GM12878 (cell line): Measurements from ENCODE around the gene LIX1. TPM values are rescaled to one million over a fixed set of nuclear protein-coding genes. Genes with fewer than 3 reads are reported as not detected.

Experiments
- ATAC-seq: fragments of 200-7000 bp; cut with Tn5 transposase; 3 replicates; pipeline ENCODE4 v1.9.1; 2020; ENCODE audit warnings: mild to moderate bottlenecking, moderate library complexity
- BruUV-seq: library from RNA; stranded (reverse); fragments of 400-500 nt; replicated peaks from 2 replicates; lab custom pipeline; 2021; lab: Mats Ljungman, UMichigan
- CTCF ChIA-PET: fragments of 300-600 bp; sonication (Branson Sonifier 250); formaldehyde crosslinking; extraction: SDS; loops from one replicate; lab custom pipeline; 2021; ENCODE audit warnings: inconsistent platforms; lab: Yijun Ruan, JAX
- POLR2A ChIA-PET: fragments of 350-600 bp; formaldehyde crosslinking; extraction: SDS; loops from one replicate; lab custom pipeline; 2021; ENCODE audit warnings: inconsistent platforms; lab: Charles Lee
- RAD21 ChIA-PET: fragments of 300-600 bp; sonication (Branson Sonifier 250); formaldehyde crosslinking; loops from one replicate; lab custom pipeline; 2023; ENCODE audit warnings: antibody characterized with exemption; ENCODE audit not compliant: unreplicated experiment; lab: Charles Lee
- SMC1A ChIA-PET: fragments of 300-600 bp; sonication (Branson Sonifier 250); formaldehyde crosslinking; loops from one replicate; lab custom pipeline; 2023; ENCODE audit not compliant: unreplicated experiment, uncharacterized antibody; lab: Charles Lee
- DNase-seq: peaks from one replicate; pipeline ENCODE4 v3.0.0-alpha.2; 2011; ENCODE audit warnings: low read depth, low spot score
- FAIRE-seq: peaks from 3 replicates; lab custom pipeline; 2011; peaks lifted over from hg19 to GRCh38; lab: Jason Lieb, UNC
- H2AFZ ChIP-seq: 2 replicates; pipeline ENCODE4 v1.6.0; 2011; ENCODE audit warnings: low read depth, low read length, control low read depth; ENCODE audit not compliant: control insufficient read depth
- H3K27ac ChIP-seq: 2 replicates; pipeline ENCODE4 v1.5.1; 2011; ENCODE audit warnings: control low read depth; ENCODE audit not compliant: control insufficient read depth, insufficient read depth
- H3K27me3 ChIP-seq, 2 experiments: replicated peaks in 1 of 2; 2 replicates each; pipeline versions ENCODE4 v1.6.0 to v1.6.1; 2011; ENCODE audit warnings: low read length in 1 of 2; ENCODE audit not compliant: control insufficient read depth in 2 of 2, insufficient read depth in 2 of 2
- H3K36me3 ChIP-seq, 2 experiments: 2 replicates each; pipeline ENCODE4 v1.5.1; 2011; ENCODE audit warnings: low read length in 1 of 2; ENCODE audit not compliant: control insufficient read depth in 2 of 2, insufficient read depth in 2 of 2
- H3K4me1 ChIP-seq: 2 replicates; pipeline ENCODE4 v1.6.1; 2011; ENCODE audit warnings: mild to moderate bottlenecking, low read length, moderate library complexity, mixed read lengths; ENCODE audit not compliant: control insufficient read depth, insufficient read depth
- H3K4me2 ChIP-seq: 2 replicates; pipeline ENCODE4 v1.6.0; 2011; ENCODE audit warnings: control low read depth; ENCODE audit not compliant: control insufficient read depth, insufficient read depth
- H3K4me3 ChIP-seq: fragments of 200-600 bp; sonication (generic); 2 replicates; pipeline ENCODE4 v1.5.1; 2016
- H3K79me2 ChIP-seq: 2 replicates; pipeline ENCODE4 v1.6.0; 2011; ENCODE audit warnings: low read length; ENCODE audit not compliant: control insufficient read depth, insufficient read depth
- H3K9ac ChIP-seq: 2 replicates; pipeline ENCODE4 v1.8.0; 2011; ENCODE audit warnings: low read length, control low read depth, mixed read lengths; ENCODE audit not compliant: control insufficient read depth, insufficient read depth
- H3K9me3 ChIP-seq: replicated peaks from 3 replicates; pipeline ENCODE4 v1.5.1; 2011; ENCODE audit warnings: mild to moderate bottlenecking, low read length; ENCODE audit not compliant: control insufficient read depth, insufficient read depth
- H4K20me1 ChIP-seq: 2 replicates; pipeline ENCODE4 v1.6.0; 2011; ENCODE audit not compliant: control insufficient read depth, insufficient read depth
- CTCF ChIP-seq, 3 experiments: IDR thresholded peaks in 2 of 3; conservative IDR thresholded peaks in 1 of 3; 2 replicates each; pipeline ENCODE4 v1.5.1; 2011; ENCODE audit warnings: low read depth in 3 of 3, low read length in 3 of 3, mild to moderate bottlenecking in 3 of 3, control low read depth in 2 of 3, moderate library complexity in 2 of 3, inconsistent platforms in 1 of 3, mixed read lengths in 1 of 3; ENCODE audit not compliant: control insufficient read depth in 2 of 3, insufficient read depth in 1 of 3; ENCODE audit errors: extremely low read depth in 1 of 3
- DPF2 ChIP-seq: fragments of 450-650 bp; IDR thresholded peaks from 2 replicates; pipeline ENCODE4 v1.6.1; 2017; ENCODE audit warnings: mild to moderate bottlenecking
- MYC ChIP-seq: IDR thresholded peaks from 2 replicates; pipeline ENCODE4 v1.6.1; 2011; ENCODE audit warnings: mild to moderate bottlenecking, low read length, moderate library complexity, inconsistent platforms; ENCODE audit not compliant: insufficient read depth, insufficient replicate concordance, insufficient read length, severe bottlenecking
- RAD21 ChIP-seq: IDR thresholded peaks from 2 replicates; pipeline ENCODE4 v1.6.1; 2011; ENCODE audit warnings: mild to moderate bottlenecking, low read depth, low read length, moderate library complexity; ENCODE audit not compliant: insufficient read depth
- SMC3 ChIP-seq: IDR thresholded peaks from 2 replicates; pipeline ENCODE4 v1.6.1; 2011; ENCODE audit warnings: low read length, improper control_type of control experiment, borderline replicate concordance
- WGBS: methylation state at CpG from one replicate; pipeline ENCODE4 v1.1.6; 2016; ENCODE audit warnings: low lambda C conversion rate; ENCODE audit not compliant: insufficient replicate concordance, insufficient coverage; ENCODE audit errors: missing lambda C conversion rate; 5-methylcytosine and 5-hydroxymethylcytosine counted together
- in situ Hi-C: fragments of 300-500 bp; cut with MboI; formaldehyde crosslinking; loops from 9 replicates; pipeline ENCODE4 v1.14.3; 2018; ENCODE audit warnings: mixed read lengths
- intact Hi-C: fragments of 100-400 bp; cut with micrococcal nuclease; formaldehyde crosslinking; loops from one replicate; pipeline ENCODE4 v1.14.2; 2022; ENCODE audit not compliant: unreplicated experiment
- polyA plus RNA-seq, 11 experiments: library from polyadenylated mRNA; depleted of rRNA in 4 of 11; unstranded in 6 of 11; stranded (reverse) in 5 of 11; fragments of >200 nt; fragmentation: Nextera tagmentation in 4 of 11; fragmentation: Illumina TruSeq in 1 of 11; extraction: Ambion mirVana in 4 of 11; extraction: Trizol in 1 of 11; gene quantifications; 1 replicate in 1 of 11; 2 replicates in 10 of 11; pipeline versions ENCODE4 v1.2.1 to v1.2.3, GENCODE V29; 2011 to 2016; ENCODE audit warnings: inconsistent platforms in 2 of 11, missing spikeins in 2 of 11, low read depth in 1 of 11
- total RNA-seq, 4 experiments: library from RNA; depleted of rRNA in 3 of 4; stranded (reverse); fragments of >200 nt in 3 of 4; fragmentation: Illumina TruSeq in 1 of 4; extraction: Trizol in 1 of 4; gene quantifications; 2 replicates each; pipeline versions ENCODE4 v1.2.1 to v1.2.3, GENCODE V29; 2013 to 2021

Gene LIX1
- total and polyA plus RNA-seq, 10 of the 15 experiments (the other 5 are each of a cell fraction or from before 2014, with no cell fraction given), result 0.02 to 0.07 (median 0.04) TPM; not detected in 5

- ChIA-PET RAD21 (interaction anchor here (1.7 to 2.7 kb wide), 2 partner anchors 98 to 175 kb away, joined by 9 to 15 read pairs; partner anchors contain the start of gene LIX1), SMC1A (interaction anchor here (1.0 to 6.7 kb wide), 6 partner anchors 12 to 177 kb away, joined by 4 to 49 read pairs (median 7); partner anchors contain the start of gene LIX1)
- 51% methylated on average over 2 of the region's 2 CpGs for WGBS
- no peak for DNase-seq
- no peaks in the 10 kb centered on the region for H3K4me1 ChIP-seq
- H3K9me3 ChIP-seq, result no peaks in the 10 kb centered on the region
- no peaks in the 10 kb centered on the region for H3K79me2 ChIP-seq
- ATAC-seq, result peak; percentile 33
- no peaks in the 10 kb centered on the region for H4K20me1 ChIP-seq
- H3K36me3 ChIP-seq, result no peaks in the 10 kb centered on the region
- FAIRE-seq, result no peak
- no peak overlapping the region for H3K9ac ChIP-seq
- TF ChIP-seq RAD21 (peak; percentile 45), DPF2 (no peak), SMC3 (peak; percentile 11; the same call in 1 of the 2 replicates), CTCF (IDR thresholded peaks at IDR 0.05 in 2 of 3, conservative IDR thresholded peaks at IDR 0.05 in 1 of 3; ENCODE audit: control insufficient read depth in 2 of 3, extremely low read depth in 1 of 3, insufficient read depth in 1 of 3, low read depth in 3 of 3, low read length in 3 of 3) (peak in 2 of 3 experiments; percentile 18; a peak in 2 of 6 replicates), MYC (no peak)
- TF ChIP-seq, all 136 proteins: peak for 3
- ChIA-PET CTCF (interaction anchor here (0.9 to 13.3 kb wide), 7 partner anchors 47 to 292 kb away, joined by 3 to 88 read pairs (median 4); partner anchors contain the start of gene LIX1), POLR2A (interaction anchor here (0.5 kb wide), 1 partner anchor 60 kb away, joined by 4 read pairs; no protein-coding TSS in a partner anchor)
- Histone ChIP-seq H3K4me3 (no peak overlapping the region), H3K4me2 (no peak overlapping the region), H2AFZ (no peak overlapping the region), H3K27me3 (no peaks in the 10 kb centered on the region; a peak in 1 of 4 replicates), H3K27ac (no peak overlapping the region)
- intact Hi-C loops (loop anchor here (5.0 kb wide), 1 partner anchor 98 kb away; the partner anchor contains the start of gene LIX1), in situ Hi-C loops (no loop called here)
- BruUV-seq, result no TSS peak
These were observed 98.4 kb downstream of the LIX1 start for GRCh38 chr5:97044052-97044451.
